NCI-H1105 (cell line): ENCODE data around the gene CRYBG3.

ENCODE experiments used
- DNase-seq: peaks from one replicate; lab custom pipeline; 2025; lab: John Stamatoyannopoulos, UW

The CRYBG3 gene

GRCh38 chr3:97942801-97943546 lies 121.2 kb downstream of the CRYBG3 start:
- DNase-seq, result peak; percentile 81

GRCh38 chr3:97948351-97949109 lies 126.7 kb downstream of the CRYBG3 start:
- no peak for DNase-seq

- no peak for DNase-seq
Observed at GRCh38 chr3:97949110-97949485, 127.3 kb downstream of the CRYBG3 start.

DNA sequence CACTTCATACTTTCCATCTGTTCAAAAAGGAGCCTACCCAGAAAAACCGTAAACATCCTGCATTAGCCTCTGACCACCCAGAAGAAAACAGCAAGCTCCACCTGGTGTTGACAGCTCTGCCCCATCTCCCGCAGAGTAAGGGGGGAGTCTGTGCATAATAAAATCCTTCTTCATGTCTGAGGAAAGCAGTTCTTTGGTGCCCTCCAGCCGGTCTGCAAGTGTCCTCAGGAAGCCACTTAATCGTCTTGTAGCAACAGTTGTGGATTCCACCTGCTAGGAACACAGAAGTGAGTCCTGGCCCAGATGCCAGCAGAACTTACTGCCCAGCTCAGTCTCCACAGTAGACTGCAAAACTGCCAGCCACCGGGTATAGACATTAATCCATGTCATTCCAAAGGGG lies 127.9 kb downstream of the CRYBG3 start:
- DNase-seq, result no peak

DNA sequence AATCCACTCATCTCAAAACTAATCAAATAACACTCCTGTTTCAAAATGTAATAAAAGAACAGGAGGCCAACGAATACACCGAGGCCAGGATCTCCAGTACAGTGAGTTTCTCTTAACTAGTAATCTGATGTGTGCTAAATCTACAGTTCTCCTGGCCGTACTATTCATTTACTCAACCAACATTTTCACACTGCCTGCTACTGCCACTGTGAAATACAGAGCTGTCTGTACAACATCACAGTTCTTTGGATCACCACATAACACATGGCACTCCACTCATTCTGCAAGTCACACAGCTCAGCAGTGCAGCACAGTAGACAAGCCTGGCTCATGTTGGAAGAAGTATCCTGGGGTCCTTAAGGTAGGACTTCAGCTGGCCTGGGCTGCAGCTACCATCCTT lies 128.5 kb downstream of the CRYBG3 start:
- DNase-seq, result no peak

DNA sequence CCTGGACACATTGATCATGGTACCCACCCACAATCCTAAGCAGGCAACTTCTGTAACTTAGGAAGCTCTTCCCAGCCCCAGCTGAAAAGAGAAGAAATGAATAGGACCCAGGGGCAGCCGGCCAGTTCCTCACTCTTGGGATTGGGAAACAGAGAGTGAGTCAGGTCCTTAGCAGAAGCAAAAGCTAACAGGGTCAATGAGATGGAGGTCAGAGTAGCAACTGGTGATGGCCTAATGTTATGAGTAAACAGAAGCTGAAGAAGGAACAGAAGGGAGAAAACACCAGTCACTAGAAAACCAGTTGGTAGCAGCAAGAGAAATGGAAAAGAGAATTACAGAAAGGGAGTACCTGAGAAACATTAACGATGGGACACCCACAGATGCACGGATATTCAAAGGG lies 130.5 kb downstream of the CRYBG3 start:
- DNase-seq, result no peak

GRCh38 chr3:97952872-97953271 lies 131.1 kb downstream of the CRYBG3 start:
- no peak for DNase-seq

GRCh38 chr3:97954228-97954827 lies 132.5 kb downstream of the CRYBG3 start:
- no peak for DNase-seq

DNA sequence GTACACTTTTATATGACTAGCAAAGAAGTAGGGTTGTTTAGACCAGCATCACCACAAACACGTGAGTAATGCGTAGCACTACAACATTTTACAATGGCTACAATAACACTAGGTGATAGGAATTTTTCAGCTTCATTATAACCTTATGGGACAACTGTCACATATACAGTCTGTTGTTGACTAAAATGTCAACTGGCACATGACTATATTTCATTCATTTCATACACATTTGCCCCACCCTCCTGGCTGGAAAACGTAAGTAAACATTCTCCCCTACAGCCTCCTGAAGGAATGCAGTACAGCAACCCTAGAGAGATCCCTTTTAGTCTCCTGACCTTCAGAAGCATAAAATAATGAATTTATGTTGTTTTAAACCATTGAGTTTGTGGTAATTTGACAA lies 134.2 kb downstream of the CRYBG3 start:
- DNase-seq, result no peak

GRCh38 chr3:97957617-97958311 lies 136.0 kb downstream of the CRYBG3 start:
- DNase-seq, result no peak

GRCh38 chr3:97958396-97958795 lies 136.6 kb downstream of the CRYBG3 start:
- no peak for DNase-seq

DNA sequence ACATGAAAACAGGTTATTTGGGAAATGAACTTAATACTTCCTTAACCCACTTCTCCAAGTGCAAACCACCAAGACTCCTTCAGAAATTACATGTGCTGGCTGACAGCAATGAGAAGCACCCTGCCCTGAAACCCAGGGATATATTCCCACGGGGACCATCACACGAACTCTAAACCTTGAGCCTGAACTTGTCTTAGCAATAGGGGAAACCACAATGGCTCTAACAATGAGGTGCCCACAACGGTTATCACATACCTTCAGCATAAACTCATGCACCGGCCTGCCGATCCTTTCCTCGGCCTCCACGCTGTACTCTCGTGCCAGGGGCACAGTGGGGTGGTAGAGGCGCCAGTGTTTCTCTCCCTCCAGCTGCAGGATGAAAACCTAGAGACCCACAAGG lies 137.0 kb downstream of the CRYBG3 start:
- DNase-seq, result no peak

DNA sequence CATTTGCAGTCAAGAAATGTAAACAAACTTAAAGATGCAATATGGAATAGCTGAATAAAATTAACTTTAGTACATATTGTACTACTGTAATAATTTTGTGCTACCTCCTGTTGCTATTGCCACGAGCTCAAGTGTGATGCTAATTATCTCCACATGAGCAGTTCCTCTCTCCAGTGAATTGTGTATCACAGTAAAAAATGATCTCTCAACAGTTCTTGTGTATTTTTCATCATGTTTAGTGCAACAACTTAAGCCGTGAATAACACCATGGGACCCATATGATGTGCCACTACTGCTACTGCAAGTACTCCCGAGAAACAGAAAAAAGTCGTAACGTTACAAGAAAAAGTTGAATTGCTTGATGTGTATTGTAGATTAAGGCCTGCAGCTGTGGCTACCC lies 138.1 kb downstream of the CRYBG3 start:
- no peak for DNase-seq

GRCh38 chr3:97960551-97960950 lies 138.7 kb downstream of the CRYBG3 start:
- DNase-seq, result no peak

GRCh38 chr3:97960993-97961766 lies 139.4 kb downstream of the CRYBG3 start:
- no peak for DNase-seq

DNA sequence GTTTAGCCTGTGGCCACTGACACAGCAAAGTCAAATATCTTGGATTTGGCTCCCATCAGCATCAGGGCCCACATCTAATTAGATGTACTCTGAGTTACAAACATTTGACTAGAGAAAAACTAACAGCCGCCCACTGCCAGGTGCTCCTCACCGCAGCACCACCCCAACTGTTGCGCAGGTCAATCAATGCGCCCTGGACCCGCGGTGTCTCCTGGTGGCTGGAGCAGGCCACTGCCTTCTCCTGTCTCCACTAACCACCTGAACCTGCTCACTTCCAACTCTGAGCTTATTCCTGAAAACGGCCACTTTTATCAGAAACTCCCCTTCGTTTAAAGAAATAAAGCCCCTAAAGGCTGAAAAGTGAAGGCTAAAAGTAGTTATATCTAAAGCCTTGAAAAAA lies 146.2 kb downstream of the CRYBG3 start:
- DNase-seq, result no peak

DNA sequence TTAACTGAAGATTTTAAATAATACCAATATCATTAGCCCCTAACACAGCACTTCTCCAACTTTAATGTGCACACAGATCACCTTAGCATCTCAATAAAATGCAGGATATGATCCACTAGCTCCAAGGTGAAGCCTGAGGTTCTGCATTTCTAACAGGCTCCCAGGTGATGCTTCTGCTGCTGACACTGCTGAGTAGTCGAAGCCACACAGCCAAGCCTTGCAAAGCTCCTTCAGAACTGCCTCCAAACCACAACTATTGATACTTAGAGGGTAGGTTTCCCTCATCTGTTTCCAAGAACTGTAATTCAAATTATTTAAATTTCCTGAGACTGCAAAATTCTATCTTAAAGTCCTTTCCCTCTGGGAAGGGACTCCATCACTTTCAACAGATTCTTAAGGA lies 146.6 kb downstream of the CRYBG3 start:
- DNase-seq, result no peak

DNA sequence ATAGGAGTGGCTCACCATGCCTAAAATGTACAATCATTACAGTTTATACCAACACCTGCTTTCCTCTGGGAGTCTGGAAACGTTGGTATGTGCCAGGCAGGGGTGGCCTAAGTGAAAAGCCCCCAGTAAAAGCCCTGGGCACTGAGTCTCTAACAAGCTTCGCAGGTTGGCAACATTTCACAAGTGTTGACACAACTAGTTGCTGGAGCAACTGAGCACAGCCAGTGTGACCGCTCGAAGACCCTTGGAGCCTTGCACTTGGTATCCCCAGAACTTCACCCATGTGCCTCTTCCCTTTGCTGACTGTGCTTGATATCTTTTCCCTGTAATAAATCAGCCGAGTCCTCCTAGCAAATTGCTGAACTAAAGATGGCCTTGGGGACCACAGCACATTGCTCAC lies 147.7 kb downstream of the CRYBG3 start:
- DNase-seq, result no peak

- DNase-seq, result no peak
Observed at GRCh38 chr3:97970156-97970555, 148.3 kb downstream of the CRYBG3 start.

- no peak for DNase-seq
Observed at GRCh38 chr3:97970956-97971620, 149.3 kb downstream of the CRYBG3 start.
